Activated CD4-positive, CD25-positive, alpha-beta regulatory T cell treated with anti-CD3 and anti-CD28 coated beads, Interleukin-2, amount 50 U/mL, for 24 hours (primary cell): ENCODE results near the gene VWA8.
"Not testable (repeated sequence)": the region's sequence is repeated elsewhere in the genome, so short reads cannot be mapped to it uniquely, and the experiment has no call there.

ENCODE experiments used
- ATAC-seq, 2 donors: fragments of 150-1000 bp; cut with Tn5 transposase; one replicate each; pipeline ENCODE4 v1.10.0; 2021; ENCODE audit warnings: mild to moderate bottlenecking in 1 of 2, moderate library complexity in 1 of 2

Gene VWA8

GRCh38 chr13:41791056-41791455 lies 169.9 kb downstream of the VWA8 start:
- no peak for ATAC-seq

GRCh38 chr13:41788552-41788951 lies 172.4 kb downstream of the VWA8 start:
- ATAC-seq: no peak

GRCh38 chr13:41785402-41786172 lies 175.3 kb downstream of the VWA8 start:
- no peak for ATAC-seq

- no peak for ATAC-seq
Observed at GRCh38 chr13:41782086-41782485, 178.8 kb downstream of the VWA8 start.

- ATAC-seq: no peak
Observed at GRCh38 chr13:41780715-41781706, 179.9 kb downstream of the VWA8 start.

GRCh38 chr13:41775251-41775650 lies 185.7 kb downstream of the VWA8 start:
- no peak for ATAC-seq

GRCh38 chr13:41774605-41775218 lies 186.2 kb downstream of the VWA8 start:
- ATAC-seq: no peak

- ATAC-seq: no peak
Observed at GRCh38 chr13:41767801-41768200, 193.1 kb downstream of the VWA8 start.

- ATAC-seq: no peak
Observed at GRCh38 chr13:41766439-41766838, 194.5 kb downstream of the VWA8 start.

- ATAC-seq: no peak
Observed at GRCh38 chr13:41765813-41766212, 195.1 kb downstream of the VWA8 start.

- no peak for ATAC-seq
Observed at GRCh38 chr13:41765020-41765419, 195.9 kb downstream of the VWA8 start.

- no peak for ATAC-seq
Observed at GRCh38 chr13:41764558-41764957, 196.4 kb downstream of the VWA8 start.

- no peak for ATAC-seq
Observed at GRCh38 chr13:41763782-41764181, 197.1 kb downstream of the VWA8 start.

- no peak for ATAC-seq
Observed at GRCh38 chr13:41762796-41763195, 198.1 kb downstream of the VWA8 start.

- no peak for ATAC-seq
Observed at GRCh38 chr13:41756198-41756880, 204.6 kb downstream of the VWA8 start.

- no peak for ATAC-seq
Observed at GRCh38 chr13:41751734-41752445, 209.0 kb downstream of the VWA8 start.

GRCh38 chr13:41751277-41751676 lies 209.6 kb downstream of the VWA8 start:
- no peak for ATAC-seq

- no peak for ATAC-seq
Observed at GRCh38 chr13:41746259-41746658, 214.7 kb downstream of the VWA8 start.

GRCh38 chr13:41745496-41745895 lies 215.4 kb downstream of the VWA8 start:
- not testable (repeated sequence) for ATAC-seq

GRCh38 chr13:41742917-41743552 lies 217.9 kb downstream of the VWA8 start:
- no peak for ATAC-seq

- no peak for ATAC-seq
Observed at GRCh38 chr13:41740479-41740878, 220.4 kb downstream of the VWA8 start.
